ENCODE data around the gene MORN1. TPM values are rescaled to one million over a fixed set of nuclear protein-coding genes. Genes with fewer than 3 reads are reported as not detected.

Gene MORN1
- total and polyA plus RNA-seq, 2 of the 8 experiments (the other 6 are each of a cell fraction or from before 2014, with no cell fraction given): 5.0 to 9.1 TPM

DNA sequence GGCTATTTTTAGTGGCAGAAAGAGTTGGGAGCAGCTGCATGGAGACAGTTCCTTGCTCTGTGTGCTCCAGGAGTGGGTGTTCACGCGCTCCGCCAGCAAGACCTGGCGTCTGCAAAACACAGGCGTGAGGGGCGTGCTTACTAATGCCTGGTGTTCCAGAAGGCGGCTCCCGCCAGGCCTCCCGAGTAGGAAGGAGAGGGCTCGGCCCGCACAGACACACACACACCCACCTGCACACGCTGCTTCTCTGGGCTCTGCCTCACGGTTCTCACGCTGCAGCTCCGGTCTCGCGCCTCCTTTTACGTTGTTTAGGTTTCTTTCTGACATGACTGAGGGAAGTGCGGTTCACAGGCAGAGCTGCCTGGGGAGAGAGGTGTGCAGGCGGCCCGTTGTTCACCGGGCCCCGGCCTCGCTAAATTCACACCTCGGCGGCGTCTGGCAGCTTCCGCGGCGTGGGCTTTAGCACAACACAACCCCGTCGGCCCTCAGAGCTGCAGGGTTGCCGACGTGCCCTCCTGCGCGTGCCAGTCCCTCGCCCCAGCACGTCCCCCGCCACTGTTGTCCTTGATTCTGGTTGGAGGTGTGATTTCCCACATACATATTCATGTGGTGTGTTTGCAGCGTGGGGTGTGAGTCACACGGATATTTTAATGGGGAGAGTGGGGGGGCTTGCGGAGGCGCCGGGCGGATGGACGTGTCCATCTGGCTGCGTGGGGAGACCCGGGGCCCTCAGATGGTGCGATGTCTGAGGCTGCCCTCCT, 86.3 kb downstream of the MORN1 start:
- no peak overlapping the region for H2AFZ ChIP-seq (ENCODE audit: low read length)
- ChIA-PET POLR2A (ENCODE audit: partially characterized antibody) (interaction anchor here (0.8 to 1.8 kb wide), 6 partner anchors 13 to 77 kb away, joined by 3 to 4 read pairs (median 4); no protein-coding TSS in a partner anchor), CTCF (ENCODE audit: partially characterized antibody) (interaction anchor here (0.9 to 2.2 kb wide), 7 partner anchors 11 to 110 kb away, joined by 3 to 6 read pairs (median 3); partner anchors contain the start of gene FAAP20)
- no peak overlapping the region for H3K9ac ChIP-seq (replicated peaks in 1 of 4; ENCODE audit: extremely low read depth in 1 of 4, low read depth in 3 of 4, low read length in 3 of 4)
- 91% methylated on average over 36 of the region's 49 CpGs; no CpG with 5 or more reads in 1 of the 2 experiments for WGBS, 2 experiments (ENCODE audit: extremely low coverage in 1 of 2, insufficient coverage in 1 of 2, insufficient read length in 1 of 2, insufficient replicate concordance in 2 of 2, low coverage in 1 of 2, low lambda C conversion rate in 2 of 2, missing lambda C conversion rate in 1 of 2)
- no peak overlapping the region for H2BK5ac ChIP-seq (ENCODE audit: low read depth, low read length)
- H3K23ac ChIP-seq (ENCODE audit: insufficient read length): no peak overlapping the region
- no peak overlapping the region for H3K18ac ChIP-seq (ENCODE audit: extremely low read depth, low read length)
- no peak overlapping the region for H2BK120ac ChIP-seq (replicated peaks; ENCODE audit: low read depth, low read length)
- H4K5ac ChIP-seq (ENCODE audit: insufficient read length, low read depth, low read length): no peak overlapping the region
- peaks cover 10% of the 10 kb centered on the region for H3K79me1 ChIP-seq (ENCODE audit: low read depth, low read length)
- peaks cover 0 to 3% (median 0%) of the 10 kb centered on the region in 4 experiments; a peak in 2 of 7 replicates for H3K4me1 ChIP-seq (replicated peaks in 1 of 4; ENCODE audit: control insufficient read depth in 3 of 4, insufficient read depth in 4 of 4, low read length in 3 of 4)
- no peak overlapping the region for H3K27ac ChIP-seq (ENCODE audit: low read depth, low read length)
- H4K20me1 ChIP-seq (replicated peaks in 1 of 2; ENCODE audit: control insufficient read depth in 1 of 2, insufficient read depth in 2 of 2, low read length in 2 of 2): peaks cover 1 to 27% of the 10 kb centered on the region in 2 experiments
- no peak overlapping the region for H4K91ac ChIP-seq (replicated peaks; ENCODE audit: insufficient read length, low read length)
- peaks cover 0 to 26% of the 10 kb centered on the region in 2 experiments; a peak in 2 of 4 replicates for H3K79me2 ChIP-seq (ENCODE audit: control insufficient read depth in 1 of 2, insufficient read depth in 2 of 2, low read length in 2 of 2)
- H3K23me2 ChIP-seq (ENCODE audit: low read depth, low read length): no peaks in the 10 kb centered on the region
- no peak overlapping the region for H2BK15ac ChIP-seq (ENCODE audit: low read length)
- TF ChIP-seq EP300 (IDR thresholded peaks at IDR 0.05; ENCODE audit: borderline replicate concordance in 1 of 2, low read depth in 2 of 2, low read length in 2 of 2): no peak
- TF ChIP-seq ZNF274 (IDR thresholded peaks at IDR 0.05; ENCODE audit: borderline replicate concordance, extremely low read depth, low read length): no peak
- no peak for TF ChIP-seq SAP30 (IDR thresholded peaks at IDR 0.05; ENCODE audit: insufficient read depth, insufficient replicate concordance, low read length)
- TF ChIP-seq, protein P1, sequence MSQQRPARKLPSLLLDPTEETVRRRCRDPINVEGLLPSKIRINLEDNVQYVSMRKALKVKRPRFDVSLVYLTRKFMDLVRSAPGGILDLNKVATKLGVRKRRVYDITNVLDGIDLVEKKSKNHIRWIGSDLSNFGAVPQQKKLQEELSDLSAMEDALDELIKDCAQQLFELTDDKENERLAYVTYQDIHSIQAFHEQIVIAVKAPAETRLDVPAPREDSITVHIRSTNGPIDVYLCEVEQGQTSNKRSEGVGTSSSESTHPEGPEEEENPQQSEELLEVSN (IDR thresholded peaks at IDR 0.05): no peak
- TF ChIP-seq RNF2 (IDR thresholded peaks at IDR 0.05; ENCODE audit: borderline replicate concordance, low read depth, low read length, missing control alignments, poor library complexity, severe bottlenecking): no peak
- TF ChIP-seq CTBP2 (IDR thresholded peaks at IDR 0.05; ENCODE audit: borderline replicate concordance, insufficient read depth, insufficient read length, low read length): no peak
- no peak for TF ChIP-seq SIRT6 (IDR thresholded peaks at IDR 0.05; ENCODE audit: low read length)
- TF ChIP-seq TAF7 (optimal IDR thresholded peaks at IDR 0.05; ENCODE audit: borderline replicate concordance, low read depth, low read length): no peak
- TF ChIP-seq NRF1 (IDR thresholded peaks at IDR 0.05; ENCODE audit: low read depth, low read length): no peak
- TF ChIP-seq HDAC6 (IDR thresholded peaks at IDR 0.05; ENCODE audit: low read depth, low read length): no peak
- H3K9me3 ChIP-seq (ENCODE audit: insufficient read depth in 2 of 2, low read depth in 1 of 2, low read length in 1 of 2): no peaks in the 10 kb centered on the region
- FAIRE-seq (no peak), DNase-seq (ENCODE audit: low read depth in 1 of 2, low spot score in 2 of 2) (no peak)
- no peak overlapping the region for H2AK5ac ChIP-seq (ENCODE audit: low read depth, low read length)
- H3K27me3 ChIP-seq (replicated peaks in 1 of 4; ENCODE audit: control insufficient read depth in 3 of 4, extremely low read depth in 1 of 4, insufficient read depth in 3 of 4, low read length in 3 of 4): no peaks in the 10 kb centered on the region
- no peak overlapping the region for H3K56ac ChIP-seq (replicated peaks; ENCODE audit: insufficient read length, low read depth, low read length)
- H2BK12ac ChIP-seq (ENCODE audit: low read depth, low read length): no peak overlapping the region
- H2BK20ac ChIP-seq (ENCODE audit: low read length): no peak overlapping the region
- no peak overlapping the region for H3K4ac ChIP-seq (replicated peaks; ENCODE audit: insufficient read length, low read depth, low read length)
- no peak overlapping the region for H4K8ac ChIP-seq (ENCODE audit: extremely low read depth, insufficient read depth, low read length)
- H3K4me2 ChIP-seq (ENCODE audit: insufficient read depth in 1 of 2, low read depth in 2 of 2, low read length in 2 of 2): no peak overlapping the region
- no peak overlapping the region for H3K4me3 ChIP-seq (ENCODE audit: extremely low read depth in 1 of 4, insufficient read depth in 2 of 4, low read depth in 3 of 4, low read length in 4 of 4)
- H3K14ac ChIP-seq (ENCODE audit: insufficient read length): no peak overlapping the region
- H3K36me3 ChIP-seq (ENCODE audit: control insufficient read depth in 2 of 4, insufficient read depth in 4 of 4, low read length in 3 of 4): peaks cover 6 to 47% (median 29%) of the 10 kb centered on the region in 4 experiments; a peak in 6 of 8 replicates

All from H1 (cell line).